Right atrium auricular region (tissue), 2 donors: Measurements from ENCODE around the gene OLFM2. TPM values are rescaled to one million over a fixed set of nuclear protein-coding genes. Genes with fewer than 3 reads are reported as not detected.

Experiments
- DNase-seq: peaks from one replicate; pipeline ENCODE4 v3.0.0-alpha.2; 2019; ENCODE audit warnings: low spot score
- H3K27ac ChIP-seq, 2 donors: fragments of 200-600 bp; sonication (generic); 1 replicate in 1 of 2; 2 replicates in 1 of 2; pipeline ENCODE4 v1.5.1; 2016 to 2019
- H3K27me3 ChIP-seq, 2 donors: fragments of 200-600 bp; sonication (generic); one replicate each; pipeline versions ENCODE4 v1.5.1 to v1.6.0; 2017 to 2019
- H3K36me3 ChIP-seq: fragments of 200-600 bp; sonication (generic); one replicate; pipeline ENCODE4 v1.5.1; 2016
- H3K4me1 ChIP-seq, 2 donors: fragments of 200-600 bp; sonication (generic); one replicate each; pipeline versions ENCODE4 v1.5.1 to v1.6.0; 2017 to 2019
- H3K4me3 ChIP-seq, 2 donors: fragments of 200-600 bp; sonication (generic); 1 replicate in 1 of 2; 2 replicates in 1 of 2; pipeline ENCODE4 v1.5.1; 2017 to 2019; ENCODE audit warnings: mild to moderate bottlenecking in 1 of 2, moderate library complexity in 1 of 2
- H3K9me3 ChIP-seq, 2 donors: fragments of 200-600 bp; sonication (generic); one replicate each; pipeline ENCODE4 v1.5.1; 2019
- CTCF ChIP-seq, 2 donors: fragments of 200-600 bp; sonication (generic); IDR thresholded peaks; one replicate each; pipeline ENCODE4 v1.5.1; 2019; ENCODE audit warnings: antibody characterized with exemption in 2 of 2
- total RNA-seq, 2 donors: library from RNA; depleted of rRNA; stranded (reverse); fragments of >200 nt; gene quantifications; one replicate each; pipeline ENCODE4 v1.1.0, GENCODE V29; 2016

The OLFM2 gene
- total RNA-seq, 2 donors from 2014 or later = 1.4 to 3.5 TPM

GRCh38 chr19:9969688-9969975 is 33.3 kb upstream of the OLFM2 start:
- Histone ChIP-seq H3K27ac (no peak overlapping the region), H3K27me3 (peaks cover 0 to 4% of the 10 kb centered on the region in 2 donors), H3K4me3 (no peak overlapping the region), H3K36me3 (peaks cover 21% of the 10 kb centered on the region), H3K9me3 (no peaks in the 10 kb centered on the region), H3K4me1 (no peaks in the 10 kb centered on the region)
- no peak for TF ChIP-seq CTCF (IDR thresholded peaks at IDR 0.05)
- no peak for DNase-seq

GRCh38 chr19:9968820-9969687 is 32.7 kb upstream of the OLFM2 start:
- Histone ChIP-seq H3K27ac (no peak overlapping the region), H3K4me3 (no peak overlapping the region), H3K4me1 (no peaks in the 10 kb centered on the region), H3K9me3 (no peaks in the 10 kb centered on the region), H3K36me3 (peaks cover 20% of the 10 kb centered on the region), H3K27me3 (peaks cover 0 to 4% of the 10 kb centered on the region in 2 donors)
- no peak for DNase-seq
- no peak for TF ChIP-seq CTCF (IDR thresholded peaks at IDR 0.05)

DNA sequence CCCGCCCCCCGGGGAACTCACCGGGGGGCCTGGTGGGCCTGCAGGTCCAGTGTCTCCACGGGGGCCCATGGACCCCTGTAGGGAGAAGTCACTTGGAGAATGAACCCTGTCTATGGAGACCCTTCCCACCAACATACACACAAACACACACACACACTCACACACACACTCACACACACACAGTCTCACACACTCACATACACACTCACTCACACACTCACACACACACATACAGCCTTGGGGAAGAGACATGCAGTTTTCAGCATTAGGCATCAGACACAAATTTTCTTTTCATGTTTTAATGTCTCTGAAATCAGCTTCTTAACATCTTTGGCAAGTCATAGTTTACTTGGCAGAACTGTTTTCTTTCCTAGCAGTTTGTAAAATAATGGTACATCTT is 31.0 kb upstream of the OLFM2 start:
- TF ChIP-seq CTCF (IDR thresholded peaks at IDR 0.05) = no peak
- H3K36me3 ChIP-seq = peaks cover 10% of the 10 kb centered on the region
- H3K4me1 ChIP-seq = no peaks in the 10 kb centered on the region
- no peak for DNase-seq
- no peak overlapping the region for H3K4me3 ChIP-seq
- peaks cover 0 to 4% of the 10 kb centered on the region in 2 donors for H3K27me3 ChIP-seq
- no peaks in the 10 kb centered on the region for H3K9me3 ChIP-seq
- no peak overlapping the region for H3K27ac ChIP-seq

- H3K4me1 ChIP-seq = no peaks in the 10 kb centered on the region
- H3K27ac ChIP-seq = no peak overlapping the region
- no peak for TF ChIP-seq CTCF (IDR thresholded peaks at IDR 0.05)
- DNase-seq = no peak
- H3K36me3 ChIP-seq = peaks cover 10% of the 10 kb centered on the region
- no peak overlapping the region for H3K4me3 ChIP-seq
- H3K9me3 ChIP-seq = no peaks in the 10 kb centered on the region
- peaks cover 0 to 4% of the 10 kb centered on the region in 2 donors for H3K27me3 ChIP-seq
Measured at GRCh38 chr19:9966448-9966847, 30.1 kb upstream of the OLFM2 start.

DNA sequence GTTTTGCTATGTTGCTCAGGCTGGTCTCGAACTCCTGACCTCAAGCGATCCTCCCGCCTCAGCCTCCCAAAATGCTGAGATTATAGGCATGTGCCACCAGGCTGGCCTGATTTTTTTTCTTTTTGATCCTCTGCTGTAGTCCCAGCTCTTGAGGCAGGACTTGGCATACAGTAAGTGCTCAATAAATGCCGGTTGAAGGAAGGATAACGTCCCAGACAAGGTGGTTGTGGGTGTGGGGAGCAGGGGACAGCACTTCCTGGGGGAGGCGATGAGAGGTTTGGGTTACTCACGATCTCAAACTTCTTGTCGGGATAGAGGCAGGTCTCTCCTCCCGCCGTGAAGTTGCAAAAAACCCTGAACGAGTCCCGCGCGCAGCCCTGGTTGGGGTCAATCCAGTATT is 29.7 kb upstream of the OLFM2 start:
- Histone ChIP-seq H3K4me1 (no peaks in the 10 kb centered on the region), H3K36me3 (peaks cover 10% of the 10 kb centered on the region), H3K4me3 (no peak overlapping the region), H3K9me3 (no peaks in the 10 kb centered on the region), H3K27me3 (peaks cover 0 to 4% of the 10 kb centered on the region in 2 donors), H3K27ac (no peak overlapping the region)
- no peak for TF ChIP-seq CTCF (IDR thresholded peaks at IDR 0.05)
- no peak for DNase-seq
